SIG-M5 treated with dmso at 0.1 percent for 504 hours (cell line): ENCODE results near the gene P3R3URF.

Source experiments
- DNase-seq: peaks from one replicate; lab custom pipeline; 2025; ENCODE audit not compliant: unreplicated experiment; lab: John Stamatoyannopoulos, UW

The P3R3URF gene

DNA sequence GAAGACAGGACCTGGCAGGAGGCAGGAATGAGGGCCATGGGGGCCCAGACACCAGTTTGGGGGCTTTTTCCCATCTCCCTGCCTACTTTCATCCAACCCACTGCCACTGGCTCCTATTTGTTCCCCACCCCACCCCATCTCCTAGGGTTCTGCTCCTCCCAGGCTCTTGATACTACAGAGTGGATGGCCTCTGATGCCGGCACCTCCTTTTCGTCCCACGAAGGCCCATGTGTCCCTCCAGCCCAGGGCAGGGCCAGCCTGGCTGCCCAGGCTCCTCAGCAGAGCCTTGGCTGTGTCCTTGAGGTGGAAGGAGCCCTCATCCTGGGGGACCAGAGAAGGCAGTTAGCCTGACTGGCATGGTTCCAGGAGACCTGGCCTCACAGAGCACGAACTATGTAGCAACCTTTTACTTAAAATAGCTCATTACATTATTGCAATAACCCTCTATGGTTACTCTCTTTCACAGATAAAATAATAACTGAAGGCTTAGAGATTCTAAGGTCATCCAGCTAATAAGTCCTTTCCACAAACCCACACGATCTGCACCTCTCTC is 18.4 kb upstream of the P3R3URF start:
- DNase-seq = no peak

DNA sequence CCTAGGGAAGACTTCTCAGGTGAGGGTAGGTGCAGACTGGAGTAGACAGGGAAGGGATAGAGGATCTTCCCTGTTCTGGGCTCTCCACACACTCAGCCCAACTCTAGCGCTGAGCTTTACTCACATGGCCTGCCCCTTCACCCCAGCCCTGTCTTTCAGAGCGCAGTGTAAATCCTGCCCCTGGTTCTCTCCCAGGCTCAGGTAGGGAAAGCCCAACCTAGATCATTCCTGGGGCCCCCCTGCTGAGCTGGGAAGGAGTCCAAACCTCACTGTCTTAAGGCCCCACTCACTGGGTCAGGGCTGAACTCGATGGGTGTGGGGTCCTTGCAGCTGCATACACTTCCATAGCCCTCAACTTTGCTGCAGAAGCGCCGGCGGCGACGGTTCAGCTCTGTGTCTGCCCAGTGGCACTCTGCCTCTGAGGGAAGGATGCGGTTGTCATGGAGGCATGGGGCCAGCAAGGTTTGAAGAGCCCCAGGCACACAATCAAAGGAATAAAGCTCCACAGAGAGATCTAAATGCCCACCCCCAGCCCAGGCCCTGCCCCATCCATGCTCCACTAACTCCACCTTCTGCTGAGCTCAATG is 17.8 kb upstream of the P3R3URF start:
- DNase-seq = no peak

DNA sequence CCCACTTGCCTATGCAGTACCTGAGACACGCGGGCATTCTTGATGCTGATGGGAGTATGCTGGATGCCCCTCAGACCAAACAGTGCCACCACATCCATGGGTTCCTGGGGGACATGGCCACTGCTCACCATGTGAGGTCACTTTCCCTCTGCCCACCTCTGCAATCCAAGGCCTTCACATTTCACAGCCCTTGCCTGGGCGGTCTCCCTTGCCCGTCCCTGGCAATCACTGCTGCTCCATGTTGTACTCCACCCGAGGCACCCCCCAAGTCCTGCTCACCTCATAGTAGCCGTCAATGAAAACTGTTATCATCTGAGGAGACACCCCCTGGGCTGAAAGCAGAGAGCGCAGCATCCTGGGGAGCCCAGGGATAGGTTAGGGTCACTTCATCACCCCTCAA is 17.0 kb upstream of the P3R3URF start:
- DNase-seq = no peak

DNA sequence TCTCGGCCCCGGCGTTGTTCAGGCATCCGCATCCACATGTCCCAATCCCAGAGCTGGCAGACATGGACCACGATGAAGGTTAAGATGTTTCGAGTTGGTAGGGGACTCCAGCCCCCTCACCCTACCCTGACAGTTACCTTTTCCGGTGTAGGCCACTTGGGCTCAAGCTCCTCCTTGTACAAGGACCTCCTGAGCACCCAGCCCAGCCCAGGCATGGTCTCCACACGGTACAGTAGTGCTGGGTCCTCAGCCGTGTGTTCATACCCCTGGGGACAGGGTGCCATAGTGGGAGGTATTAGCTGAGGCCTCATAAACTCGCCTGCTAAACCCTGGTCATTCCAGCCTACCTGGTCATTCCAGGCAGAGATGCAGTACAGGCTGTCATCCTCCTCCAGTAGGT is 15.9 kb upstream of the P3R3URF start:
- no peak for DNase-seq

DNA sequence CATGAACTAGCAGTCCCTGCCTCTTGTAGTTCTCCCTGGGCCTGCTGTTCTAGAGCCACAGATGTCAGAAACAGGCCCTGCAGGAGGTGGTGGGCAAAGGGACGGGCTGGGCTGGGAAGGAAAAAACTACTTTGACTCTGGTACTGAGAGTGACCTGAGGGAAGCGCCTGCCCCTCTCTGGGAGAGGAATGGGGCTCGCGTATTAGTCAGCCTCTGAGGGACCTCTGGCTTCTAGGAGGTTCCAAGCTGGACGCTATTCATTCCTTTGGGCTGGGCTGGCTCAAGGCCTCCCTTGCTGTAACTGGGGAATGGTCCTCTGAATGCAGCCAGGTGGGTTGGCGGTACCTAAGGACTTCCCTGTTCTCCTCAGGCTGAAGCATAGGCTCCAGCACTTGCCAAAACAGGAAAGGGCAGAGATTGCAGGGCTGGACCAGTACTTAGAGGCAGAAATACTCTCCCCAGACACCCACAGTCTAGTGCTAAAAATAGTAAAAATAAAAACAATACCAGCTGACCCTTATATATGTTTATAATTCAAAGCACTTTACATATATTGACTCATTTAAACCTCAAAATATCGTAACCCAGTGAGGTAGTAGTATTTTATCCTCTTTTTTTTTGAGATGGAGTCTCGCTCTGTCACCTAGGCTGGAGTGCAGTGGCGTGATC is 14.9 kb upstream of the P3R3URF start:
- DNase-seq = no peak

DNA sequence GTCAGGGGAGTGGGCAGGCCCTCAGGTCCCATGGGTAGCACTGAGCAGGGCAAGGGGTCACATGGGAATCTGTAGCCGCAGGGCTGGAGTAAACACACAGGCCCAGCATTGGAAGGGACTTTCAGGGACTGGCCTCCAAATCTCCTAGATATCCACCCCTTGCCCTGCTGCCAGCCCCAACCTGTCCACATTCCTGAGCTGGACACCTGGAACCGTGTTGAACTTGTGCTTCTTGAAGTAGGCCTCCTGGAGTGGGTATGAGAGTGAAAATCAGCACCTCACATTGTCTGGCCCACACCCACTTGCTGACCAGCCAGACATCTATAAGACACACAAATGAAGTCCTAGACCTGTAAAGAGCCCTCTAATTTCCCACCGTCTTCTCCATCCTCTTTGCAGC is 14.3 kb upstream of the P3R3URF start:
- DNase-seq = no peak

DNA sequence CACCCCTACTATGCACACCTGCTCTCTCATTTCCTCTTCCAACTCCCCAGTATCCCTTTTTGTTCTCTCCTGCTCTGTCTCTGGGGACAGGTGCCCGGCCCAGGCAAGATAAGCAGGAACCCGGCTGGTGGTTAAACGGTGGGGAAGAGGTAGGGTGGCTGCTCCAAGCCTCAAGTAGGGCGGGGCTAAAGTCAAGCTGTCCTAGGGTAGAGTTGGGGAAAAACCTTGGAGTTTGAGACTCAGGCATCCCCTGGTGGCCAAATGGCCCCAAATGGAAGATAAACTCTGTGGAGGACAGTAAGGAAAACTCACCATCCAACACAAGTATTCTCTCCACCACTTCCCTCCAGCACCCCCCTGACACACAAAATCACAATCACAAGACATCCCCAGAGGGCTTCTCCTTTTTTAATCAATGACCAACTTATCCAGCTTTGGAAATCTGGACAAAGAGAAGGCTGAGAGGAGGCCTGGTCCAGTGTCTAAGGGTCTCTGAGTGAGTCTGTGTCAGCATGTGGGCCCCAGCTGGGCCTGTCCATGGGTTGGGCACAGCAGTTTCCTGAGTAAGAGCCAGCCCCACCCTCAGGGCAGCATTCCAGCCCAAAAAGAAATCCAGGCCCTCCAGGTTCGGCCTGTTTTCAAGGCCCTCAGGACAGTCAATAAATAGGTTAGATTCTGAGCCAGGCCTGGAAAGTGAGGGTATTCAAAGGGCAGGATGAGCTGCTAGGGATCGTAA is 12.2 kb upstream of the P3R3URF start:
- no peak for DNase-seq

DNA sequence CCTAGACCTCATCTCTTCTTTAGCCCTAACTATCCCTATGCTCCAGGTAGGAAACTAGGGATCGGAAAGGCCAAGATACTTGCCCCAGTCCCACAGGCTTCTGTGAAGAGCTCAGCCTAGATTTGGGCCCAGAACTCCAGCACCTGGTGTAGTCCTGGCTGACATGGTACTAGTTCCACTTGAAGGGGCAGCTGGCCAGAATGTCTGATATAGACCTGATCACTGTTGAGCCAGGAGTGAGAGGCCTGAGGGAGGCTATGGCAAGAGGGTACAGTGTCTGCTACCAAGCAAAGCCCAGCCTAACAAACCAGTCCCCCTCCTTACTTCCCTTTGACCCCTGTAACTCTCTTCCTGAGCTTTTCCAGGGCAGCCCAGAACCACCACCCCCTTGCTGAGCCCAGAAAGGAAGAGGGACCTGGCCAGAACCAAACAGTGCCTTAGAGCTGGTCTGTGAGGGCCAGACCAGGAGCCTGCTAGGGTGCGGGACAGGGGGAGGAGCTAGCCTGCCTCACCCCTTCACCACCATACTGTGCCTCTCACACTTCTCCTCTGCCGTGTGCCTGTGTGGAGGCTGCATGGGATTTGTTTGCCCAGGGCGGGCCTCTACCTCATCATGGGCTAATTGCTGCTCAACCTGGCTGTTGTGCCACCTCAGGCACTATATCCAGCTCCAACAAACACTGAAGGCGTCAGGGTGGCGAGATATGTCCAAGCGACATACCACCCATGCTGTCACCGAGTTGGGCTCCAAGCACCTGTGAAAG is 11.0 kb upstream of the P3R3URF start:
- no peak for DNase-seq

DNA sequence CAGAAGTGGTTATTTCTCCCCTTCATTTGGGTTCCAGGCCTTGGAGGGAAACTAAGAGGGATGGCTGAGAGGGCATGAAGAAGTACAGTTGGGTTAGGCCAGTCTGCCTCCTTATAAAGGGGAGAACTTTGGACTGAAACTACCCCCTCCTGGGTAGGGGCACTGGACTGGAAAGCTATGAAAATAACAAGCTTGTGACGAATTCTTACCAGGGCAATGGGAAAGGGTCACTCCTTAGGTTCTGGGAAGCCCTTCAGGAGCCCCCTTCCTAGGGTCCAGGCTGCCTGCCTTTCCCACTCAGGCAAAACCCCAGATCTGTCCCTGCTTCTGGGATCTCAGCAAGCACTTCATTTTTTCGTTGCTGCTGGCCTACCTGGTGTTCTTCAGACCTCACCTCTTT is 9.8 kb upstream of the P3R3URF start:
- no peak for DNase-seq

DNA sequence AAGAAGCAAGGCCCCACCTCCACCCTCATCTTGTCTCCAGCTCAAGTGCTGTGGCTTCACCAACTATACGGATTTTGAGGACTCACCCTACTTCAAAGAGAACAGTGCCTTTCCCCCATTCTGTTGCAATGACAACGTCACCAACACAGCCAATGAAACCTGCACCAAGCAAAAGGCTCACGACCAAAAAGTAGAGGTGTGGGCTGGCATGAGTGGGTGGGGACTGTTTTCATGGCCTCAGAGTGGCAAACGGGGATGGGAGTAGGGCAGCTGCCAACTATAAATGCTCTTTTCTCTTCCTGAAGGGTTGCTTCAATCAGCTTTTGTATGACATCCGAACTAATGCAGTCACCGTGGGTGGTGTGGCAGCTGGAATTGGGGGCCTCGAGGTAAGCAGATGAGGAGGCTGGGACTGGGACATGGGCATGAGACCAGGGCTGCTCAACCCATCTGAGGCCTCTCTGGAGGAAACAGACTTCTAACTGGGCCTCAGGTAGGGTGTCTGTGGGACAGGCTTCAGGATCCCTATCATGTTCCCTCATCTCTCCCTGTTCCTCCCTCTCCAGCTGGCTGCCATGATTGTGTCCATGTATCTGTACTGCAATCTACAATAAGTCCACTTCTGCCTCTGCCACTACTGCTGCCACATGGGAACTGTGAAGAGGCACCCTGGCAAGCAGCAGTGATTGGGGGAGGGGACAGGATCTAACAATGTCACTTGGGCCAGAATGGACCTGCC is 8.8 kb upstream of the P3R3URF start:
- no peak for DNase-seq

DNA sequence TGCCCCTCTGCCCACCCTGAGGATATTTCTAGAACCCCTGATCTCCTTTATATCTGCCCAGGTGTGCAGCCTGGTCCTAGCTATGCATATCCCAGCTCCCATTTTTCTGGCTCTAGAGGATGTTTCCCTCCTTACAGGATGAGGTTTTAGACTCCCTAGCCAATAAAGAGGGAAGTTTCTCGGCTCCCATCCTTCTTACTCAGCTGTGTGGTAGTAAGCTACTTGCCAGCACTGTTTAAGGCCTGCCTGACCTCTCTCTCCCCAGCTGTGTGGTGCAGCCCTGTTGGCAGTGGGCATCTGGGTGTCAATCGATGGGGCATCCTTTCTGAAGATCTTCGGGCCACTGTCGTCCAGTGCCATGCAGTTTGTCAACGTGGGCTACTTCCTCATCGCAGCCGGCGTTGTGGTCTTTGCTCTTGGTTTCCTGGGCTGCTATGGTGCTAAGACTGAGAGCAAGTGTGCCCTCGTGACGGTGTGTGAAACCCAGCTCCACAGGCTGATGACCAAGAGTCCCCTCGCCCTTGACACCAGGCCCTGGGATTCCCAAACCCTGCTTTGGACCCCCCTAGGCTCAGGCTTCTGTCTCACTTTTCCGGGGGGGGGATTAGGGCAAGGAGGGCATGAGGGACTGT is 7.8 kb upstream of the P3R3URF start:
- no peak for DNase-seq

DNA sequence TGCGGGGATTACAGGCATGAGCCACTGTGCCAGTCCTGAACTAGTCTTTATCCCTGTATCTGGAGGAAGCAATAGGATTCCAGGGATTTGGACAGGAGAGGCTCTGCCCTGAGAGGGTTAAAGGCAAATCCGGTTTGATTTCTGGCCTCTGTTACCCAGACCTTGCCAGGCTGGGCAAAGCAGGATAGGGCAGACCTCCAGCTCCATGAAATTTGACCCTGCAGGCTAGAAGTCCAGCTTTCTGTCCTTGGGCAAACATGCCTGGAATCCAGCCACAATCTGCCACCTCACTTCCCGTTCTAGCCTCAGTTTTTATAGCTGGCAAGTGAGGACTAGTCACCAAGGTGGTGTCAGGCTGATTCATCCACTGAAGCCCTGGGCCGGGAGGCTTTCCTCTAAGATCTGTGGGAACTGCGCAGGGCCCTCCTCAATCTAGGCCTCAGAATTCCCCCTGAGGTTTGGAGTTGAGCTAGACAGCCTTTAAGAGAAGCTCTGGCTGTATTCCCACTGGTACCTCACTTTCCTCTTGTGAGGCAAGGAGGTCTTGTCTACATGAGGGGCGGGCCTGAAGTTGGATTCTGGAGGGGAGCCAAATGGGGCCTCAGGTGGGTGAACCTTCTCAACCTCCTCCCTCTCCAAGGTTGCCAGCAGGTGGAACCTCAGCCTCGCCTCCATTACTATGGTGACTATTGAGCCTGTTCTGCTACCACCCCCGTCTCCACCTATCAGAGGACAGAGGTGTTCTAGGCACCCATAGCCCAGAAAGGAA is 7.0 kb upstream of the P3R3URF start:
- DNase-seq = peak; percentile 48

DNA sequence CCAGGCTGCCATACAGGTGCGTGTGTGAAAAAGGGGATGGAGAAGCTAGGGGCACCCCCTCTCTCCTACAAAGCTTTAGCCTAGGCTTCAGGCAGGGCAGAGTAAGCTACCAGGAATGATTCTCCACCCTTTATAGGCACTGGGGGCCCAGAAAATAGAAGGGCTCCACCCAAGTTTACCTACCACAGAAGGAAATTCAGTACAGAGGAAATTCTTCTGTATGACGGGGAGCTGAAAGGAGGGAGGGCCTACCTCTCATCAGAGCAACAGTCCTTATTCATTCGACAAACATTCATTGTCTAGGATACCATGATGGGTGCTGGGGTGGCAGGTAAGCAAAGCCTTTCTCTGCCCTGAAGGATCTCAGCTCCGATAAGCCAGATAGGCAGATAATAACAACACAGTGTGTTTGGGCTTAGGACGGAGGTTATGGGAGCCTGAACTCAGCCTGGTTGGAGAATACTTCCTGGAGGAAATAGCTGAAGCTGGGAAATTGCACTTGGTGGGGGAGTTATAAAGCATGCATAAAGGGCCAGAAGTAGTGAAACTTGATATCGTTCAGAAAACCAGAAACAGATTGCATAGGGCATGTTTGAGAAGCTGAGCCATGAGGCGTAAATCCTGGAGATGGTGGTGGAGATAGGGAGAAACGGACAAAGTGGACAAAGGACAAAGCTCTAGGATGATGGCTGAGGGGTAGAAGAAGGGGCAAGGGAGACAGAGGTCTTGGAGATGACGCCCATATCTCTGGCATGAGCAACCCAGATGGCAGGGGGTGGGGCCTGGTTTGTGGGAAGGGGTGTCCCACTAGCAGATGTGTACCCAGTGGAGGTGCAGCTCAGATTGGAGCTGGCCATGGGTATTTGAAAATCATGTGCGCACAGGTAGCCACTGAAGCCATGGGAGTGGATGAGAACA is 5.3 kb upstream of the P3R3URF start:
- peak; percentile 33 for DNase-seq

DNA sequence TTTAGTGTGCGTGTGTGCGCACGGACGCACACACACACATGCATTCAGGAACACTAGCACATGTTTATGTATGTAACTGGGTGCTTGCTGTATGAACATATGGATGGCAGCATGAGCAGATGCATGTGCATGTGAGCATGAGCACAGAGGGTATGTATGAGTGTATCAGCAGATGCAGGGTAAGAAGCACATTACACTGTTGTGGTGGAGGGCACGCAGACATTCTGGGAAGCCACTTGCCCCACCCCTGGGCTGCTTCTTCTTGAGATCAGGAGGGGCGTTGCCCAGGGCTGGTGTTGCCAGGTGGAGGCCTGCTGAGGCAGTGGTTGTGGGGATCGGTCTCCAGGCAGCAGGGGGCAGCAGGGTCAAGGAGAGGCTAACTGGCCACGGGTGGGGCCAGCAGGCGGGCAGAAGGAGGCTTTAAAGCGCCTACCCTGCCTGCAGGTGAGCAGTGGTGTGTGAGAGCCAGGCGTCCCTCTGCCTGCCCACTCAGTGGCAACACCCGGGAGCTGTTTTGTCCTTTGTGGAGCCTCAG is 3.9 kb upstream of the P3R3URF start:
- no peak for DNase-seq

DNA sequence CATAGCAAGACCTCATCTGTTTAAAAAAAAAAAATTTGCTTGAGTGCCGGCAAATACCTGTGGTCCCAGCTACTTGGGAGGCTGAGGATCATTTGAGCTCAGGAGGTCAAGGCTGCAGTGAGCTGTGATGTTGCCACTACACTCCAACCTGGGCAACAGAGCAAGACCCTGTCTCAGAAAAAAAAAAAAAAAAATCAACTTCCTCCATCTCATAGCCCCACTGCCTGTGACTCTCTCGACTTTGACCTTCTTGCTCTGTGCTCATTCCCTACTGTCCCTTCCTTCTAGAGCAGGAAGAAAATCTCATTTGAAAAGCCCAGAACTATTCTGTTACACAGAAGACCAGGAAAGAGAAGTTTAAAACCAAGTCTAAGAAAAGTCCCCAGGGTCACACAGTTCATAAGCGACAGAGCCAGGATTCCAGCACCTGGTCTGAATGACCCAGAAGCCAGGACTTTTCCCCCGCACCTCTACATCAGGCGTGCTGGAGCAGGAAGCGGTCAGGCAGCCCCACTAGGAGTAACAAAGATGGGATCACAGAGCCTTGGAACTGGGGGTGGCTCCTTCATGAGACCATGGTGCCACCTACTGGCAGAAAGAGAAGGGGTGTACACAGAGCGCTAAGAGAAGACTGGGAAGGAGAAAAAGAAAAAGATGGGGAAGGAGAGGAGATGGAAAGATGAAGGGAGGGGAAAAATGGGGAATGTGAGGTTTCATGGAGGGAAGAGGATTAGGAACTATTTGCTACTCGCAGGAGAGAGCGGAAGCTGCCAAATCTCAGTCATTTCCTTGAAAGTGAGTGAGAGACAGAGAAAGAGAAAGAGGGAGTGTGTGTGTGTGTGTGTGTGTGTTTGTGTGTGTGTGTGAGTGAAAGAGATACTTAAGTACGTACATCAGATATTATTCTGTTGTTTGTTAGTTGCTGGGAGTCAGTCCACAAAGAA is 3.1 kb upstream of the P3R3URF start:
- peak; percentile 73 for DNase-seq

DNA sequence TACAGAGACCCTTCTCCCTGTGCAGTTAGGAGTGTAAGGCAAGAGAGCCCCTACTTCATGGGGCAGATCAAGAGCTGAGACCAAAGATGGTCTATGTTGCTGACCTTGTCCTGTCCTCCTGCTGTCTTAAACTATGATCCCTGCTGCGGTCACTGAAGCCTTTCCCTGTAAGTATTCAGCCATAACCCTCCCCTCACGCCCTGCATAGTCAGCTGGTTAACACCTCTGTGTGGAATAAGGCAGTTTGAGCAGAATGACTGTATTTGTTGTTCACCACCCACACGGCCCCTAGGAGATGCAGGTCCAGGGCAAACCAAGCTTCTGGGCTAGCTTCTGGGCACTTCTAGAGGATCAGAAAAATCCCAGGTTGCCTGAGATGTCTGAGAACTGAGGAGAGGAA is 1.0 kb downstream of the P3R3URF start:
- DNase-seq = no peak
